Measurements from ENCODE around the gene ATRNL1. TPM values are rescaled to one million over a fixed set of nuclear protein-coding genes. Genes with fewer than 3 reads are reported as not detected.

ATRNL1 gene
- total RNA-seq, 1 experiment from 2014 or later = 0.12 TPM

GRCh38 chr10:115831016-115831415 lies 737.9 kb downstream of the ATRNL1 start:
- no peak for DNase-seq (ENCODE audit: low read depth)

GRCh38 chr10:115833119-115833518 lies 740.0 kb downstream of the ATRNL1 start:
- DNase-seq (ENCODE audit: low read depth) = no peak

- no peak for DNase-seq (ENCODE audit: low read depth)
Measured at GRCh38 chr10:115844591-115844990, 751.4 kb downstream of the ATRNL1 start.

GRCh38 chr10:115845921-115846320 lies 752.8 kb downstream of the ATRNL1 start:
- DNase-seq (ENCODE audit: low read depth) = no peak

- no peak for DNase-seq (ENCODE audit: low read depth)
Measured at GRCh38 chr10:115846528-115846927, 753.4 kb downstream of the ATRNL1 start.

- no peak for DNase-seq (ENCODE audit: low read depth)
Measured at GRCh38 chr10:115849197-115849596, 756.0 kb downstream of the ATRNL1 start.

GRCh38 chr10:115850666-115851065 lies 757.5 kb downstream of the ATRNL1 start:
- DNase-seq (ENCODE audit: low read depth) = no peak

GRCh38 chr10:115851695-115852094 lies 758.5 kb downstream of the ATRNL1 start:
- no peak for DNase-seq (ENCODE audit: low read depth)

- DNase-seq (ENCODE audit: low read depth) = no peak
Measured at GRCh38 chr10:115854740-115855435, 761.7 kb downstream of the ATRNL1 start.

- no peak for DNase-seq (ENCODE audit: low read depth)
Measured at GRCh38 chr10:115856580-115856979, 763.4 kb downstream of the ATRNL1 start.

GRCh38 chr10:115857856-115858255 lies 764.7 kb downstream of the ATRNL1 start:
- DNase-seq (ENCODE audit: low read depth) = no peak

GRCh38 chr10:115860182-115861107 lies 767.3 kb downstream of the ATRNL1 start:
- DNase-seq (ENCODE audit: low read depth) = no peak

- DNase-seq (ENCODE audit: low read depth) = no peak
Measured at GRCh38 chr10:115861455-115861854, 768.3 kb downstream of the ATRNL1 start.

- DNase-seq (ENCODE audit: low read depth) = no peak
Measured at GRCh38 chr10:115861864-115862263, 768.7 kb downstream of the ATRNL1 start.

GRCh38 chr10:115866174-115866573 lies 773.0 kb downstream of the ATRNL1 start:
- no peak for DNase-seq (ENCODE audit: low read depth)

GRCh38 chr10:115866691-115867090 lies 773.5 kb downstream of the ATRNL1 start:
- no peak for DNase-seq (ENCODE audit: low read depth)

- no peak for DNase-seq (ENCODE audit: low read depth)
Measured at GRCh38 chr10:115867305-115867704, 774.1 kb downstream of the ATRNL1 start.

- DNase-seq (ENCODE audit: low read depth) = no peak
Measured at GRCh38 chr10:115871855-115872254, 778.7 kb downstream of the ATRNL1 start.

GRCh38 chr10:115875172-115875571 lies 782.0 kb downstream of the ATRNL1 start:
- DNase-seq (ENCODE audit: low read depth) = no peak

GRCh38 chr10:115879372-115880089 lies 786.4 kb downstream of the ATRNL1 start:
- DNase-seq (ENCODE audit: low read depth) = no peak

GRCh38 chr10:115882021-115882420 lies 788.9 kb downstream of the ATRNL1 start:
- no peak for DNase-seq (ENCODE audit: low read depth)

- DNase-seq (ENCODE audit: low read depth) = no peak
Measured at GRCh38 chr10:115883372-115883771, 790.2 kb downstream of the ATRNL1 start.
